Vagina (tissue), 2 donors: ENCODE data around the gene FSTL5.

ENCODE experiments used
- POLR2A ChIP-seq, 2 donors: fragments of 450-650 bp; IDR thresholded peaks; one replicate each; pipeline ENCODE4 v1.6.1; 2017; ENCODE audit warnings: antibody characterized with exemption in 2 of 2, mild to moderate bottlenecking in 2 of 2, moderate library complexity in 2 of 2
- TF ChIP-seq, protein P1 (sequence below), 3 experiments: fragments of 450-650 bp in 2 of 3; fragments of 200-600 bp in 1 of 3; sonication (generic) in 1 of 3; IDR thresholded peaks; one replicate each; pipeline ENCODE4 v1.5.1; 2017 to 2019; ENCODE audit warnings: antibody characterized with exemption in 3 of 3, mild to moderate bottlenecking in 2 of 3, moderate library complexity in 2 of 3

DNA sequence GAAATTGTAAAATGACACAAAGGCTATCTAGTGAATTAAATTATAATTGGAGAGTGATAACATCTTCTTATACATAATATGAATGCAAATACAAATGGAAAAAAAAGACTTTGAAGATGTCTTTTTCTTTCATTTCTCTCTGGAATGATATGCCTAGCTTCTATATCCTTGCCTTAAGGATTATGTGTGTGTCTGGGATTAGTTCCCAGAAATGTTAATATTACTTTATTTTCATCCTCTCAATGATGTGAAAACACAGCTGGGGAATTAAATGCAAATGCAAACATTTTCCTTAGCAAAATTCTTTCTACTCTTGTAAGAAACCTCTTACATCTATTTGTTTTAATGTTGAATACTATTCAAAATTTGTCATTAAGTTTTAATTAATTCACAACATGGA lies 441.9 kb downstream of the FSTL5 start:
- no peak for TF ChIP-seq POLR2A (IDR thresholded peaks at IDR 0.05)
- TF ChIP-seq, protein P1, sequence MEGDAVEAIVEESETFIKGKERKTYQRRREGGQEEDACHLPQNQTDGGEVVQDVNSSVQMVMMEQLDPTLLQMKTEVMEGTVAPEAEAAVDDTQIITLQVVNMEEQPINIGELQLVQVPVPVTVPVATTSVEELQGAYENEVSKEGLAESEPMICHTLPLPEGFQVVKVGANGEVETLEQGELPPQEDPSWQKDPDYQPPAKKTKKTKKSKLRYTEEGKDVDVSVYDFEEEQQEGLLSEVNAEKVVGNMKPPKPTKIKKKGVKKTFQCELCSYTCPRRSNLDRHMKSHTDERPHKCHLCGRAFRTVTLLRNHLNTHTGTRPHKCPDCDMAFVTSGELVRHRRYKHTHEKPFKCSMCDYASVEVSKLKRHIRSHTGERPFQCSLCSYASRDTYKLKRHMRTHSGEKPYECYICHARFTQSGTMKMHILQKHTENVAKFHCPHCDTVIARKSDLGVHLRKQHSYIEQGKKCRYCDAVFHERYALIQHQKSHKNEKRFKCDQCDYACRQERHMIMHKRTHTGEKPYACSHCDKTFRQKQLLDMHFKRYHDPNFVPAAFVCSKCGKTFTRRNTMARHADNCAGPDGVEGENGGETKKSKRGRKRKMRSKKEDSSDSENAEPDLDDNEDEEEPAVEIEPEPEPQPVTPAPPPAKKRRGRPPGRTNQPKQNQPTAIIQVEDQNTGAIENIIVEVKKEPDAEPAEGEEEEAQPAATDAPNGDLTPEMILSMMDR (IDR thresholded peaks at IDR 0.05) = no peak
